Right lobe of liver (tissue), 4 donors: ENCODE data around the gene ZBTB49.

Experiments used
- POLR2A ChIP-seq: fragments of 450-650 bp; IDR thresholded peaks from one replicate; pipeline ENCODE4 v1.6.1; 2017; ENCODE audit warnings: antibody characterized with exemption, mild to moderate bottlenecking
- TF ChIP-seq, protein P1 (sequence below), 4 donors: fragments of 200-600 bp in 3 of 4; fragments of 450-650 bp in 1 of 4; IDR thresholded peaks; one replicate each; pipeline versions ENCODE4 v1.5.1 to v1.8.0; 2016 to 2022; ENCODE audit warnings: antibody characterized with exemption in 4 of 4, mild to moderate bottlenecking in 2 of 4
- donor health status: DM: no; HTN: no; CAD: no.
- donor health status: DM: no; HTN: no; CAD: no.
- donor health status: DM: no; HTN: yes; CAD: no.

DNA sequence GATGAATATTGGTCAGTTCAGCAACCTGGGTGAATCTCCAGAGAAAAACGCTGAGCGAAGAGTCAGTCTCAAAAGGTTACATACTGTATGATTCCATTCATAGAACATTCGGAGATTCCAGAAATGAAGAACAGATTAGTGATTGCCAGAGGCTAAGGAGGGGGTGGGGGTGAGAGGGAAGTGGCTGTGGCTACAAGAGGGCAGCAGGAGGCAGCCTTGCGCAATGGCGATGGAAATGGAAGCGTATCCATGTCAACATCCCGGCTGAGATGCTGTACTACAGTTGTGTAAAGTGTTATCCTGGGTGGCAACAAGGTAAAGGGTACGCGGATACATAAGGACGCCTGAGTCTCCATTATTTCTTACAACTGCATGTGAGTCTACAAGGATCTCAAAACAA lies 18.1 kb upstream of the ZBTB49 start:
- TF ChIP-seq POLR2A: no peak
- TF ChIP-seq, protein P1, sequence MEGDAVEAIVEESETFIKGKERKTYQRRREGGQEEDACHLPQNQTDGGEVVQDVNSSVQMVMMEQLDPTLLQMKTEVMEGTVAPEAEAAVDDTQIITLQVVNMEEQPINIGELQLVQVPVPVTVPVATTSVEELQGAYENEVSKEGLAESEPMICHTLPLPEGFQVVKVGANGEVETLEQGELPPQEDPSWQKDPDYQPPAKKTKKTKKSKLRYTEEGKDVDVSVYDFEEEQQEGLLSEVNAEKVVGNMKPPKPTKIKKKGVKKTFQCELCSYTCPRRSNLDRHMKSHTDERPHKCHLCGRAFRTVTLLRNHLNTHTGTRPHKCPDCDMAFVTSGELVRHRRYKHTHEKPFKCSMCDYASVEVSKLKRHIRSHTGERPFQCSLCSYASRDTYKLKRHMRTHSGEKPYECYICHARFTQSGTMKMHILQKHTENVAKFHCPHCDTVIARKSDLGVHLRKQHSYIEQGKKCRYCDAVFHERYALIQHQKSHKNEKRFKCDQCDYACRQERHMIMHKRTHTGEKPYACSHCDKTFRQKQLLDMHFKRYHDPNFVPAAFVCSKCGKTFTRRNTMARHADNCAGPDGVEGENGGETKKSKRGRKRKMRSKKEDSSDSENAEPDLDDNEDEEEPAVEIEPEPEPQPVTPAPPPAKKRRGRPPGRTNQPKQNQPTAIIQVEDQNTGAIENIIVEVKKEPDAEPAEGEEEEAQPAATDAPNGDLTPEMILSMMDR (IDR thresholded peaks at IDR 0.05): no peak
